Thymus (tissue), 11 donors: ENCODE results near the gene MYRIP. TPM values are rescaled to one million over a fixed set of nuclear protein-coding genes. Genes with fewer than 3 reads are reported as not detected.

Source experiments
- DNase-seq, 9 donors: peaks; one replicate each; pipeline ENCODE4 v3.0.0-alpha.2; 2013; ENCODE audit warnings: low spot score in 9 of 9, low read depth in 6 of 9, missing footprints in 1 of 9
- H3K27ac ChIP-seq, 2 donors: one replicate each; pipeline ENCODE4 v1.5.1; 2013; ENCODE audit warnings: control low read depth in 1 of 2, low read depth in 1 of 2, low read length in 1 of 2, mild to moderate bottlenecking in 1 of 2, moderate library complexity in 1 of 2
- H3K27me3 ChIP-seq, 2 donors: one replicate each; pipeline ENCODE4 v1.5.1; 2013; ENCODE audit warnings: low read length in 1 of 2; ENCODE audit not compliant: control insufficient read depth in 2 of 2, insufficient read depth in 1 of 2
- H3K36me3 ChIP-seq, 2 donors: one replicate each; pipeline ENCODE4 v1.5.1; 2013; ENCODE audit warnings: low read length in 1 of 2, mild to moderate bottlenecking in 1 of 2, moderate library complexity in 1 of 2; ENCODE audit not compliant: control insufficient read depth in 2 of 2, insufficient read depth in 2 of 2
- H3K4me1 ChIP-seq, 2 donors: one replicate each; pipeline ENCODE4 v1.5.1; 2013; ENCODE audit warnings: low read length in 2 of 2; ENCODE audit not compliant: control insufficient read depth in 2 of 2, insufficient read depth in 2 of 2
- H3K4me3 ChIP-seq, 2 donors: one replicate each; pipeline ENCODE4 v1.5.1; 2013; ENCODE audit warnings: low read length in 2 of 2, control low read depth in 1 of 2, mild to moderate bottlenecking in 1 of 2
- H3K9me3 ChIP-seq, 2 donors: one replicate each; pipeline ENCODE4 v1.5.1; 2013; ENCODE audit warnings: low read length in 1 of 2, mild to moderate bottlenecking in 1 of 2; ENCODE audit not compliant: control insufficient read depth in 2 of 2, insufficient read depth in 1 of 2
- WGBS: extraction: QIAGEN DNeasy Blood & Tissue Kit; methylation state at CpG from one replicate; pipeline ENCODE4 v1.1.7; 2013; 5-methylcytosine and 5-hydroxymethylcytosine counted together
- polyA plus RNA-seq: library from polyadenylated mRNA; stranded (reverse); fragments of 200-250 nt; gene quantifications from one replicate; pipeline ENCODE4 v1.2.3, GENCODE V29; 2013
- total RNA-seq: library from RNA; stranded (reverse); fragments of 120-200 nt; gene quantifications from one replicate; pipeline ENCODE4 v1.2.4, GENCODE V29; 2013
- donor health status: healthy.

MYRIP gene
- total and polyA plus RNA-seq, 2 donors, result 0.28 to 1.6 TPM

GRCh38 chr3:40206522-40206921 lies 397.1 kb downstream of the MYRIP start:
- H3K9me3 ChIP-seq, result no peaks in the 10 kb centered on the region
- no peak for DNase-seq
- no peaks in the 10 kb centered on the region for H3K27me3 ChIP-seq
- no peaks in the 10 kb centered on the region for H3K4me1 ChIP-seq
- no peaks in the 10 kb centered on the region for H3K36me3 ChIP-seq
- WGBS, result 95% methylated on average over 2 of the region's 2 CpGs
- no peak overlapping the region for H3K27ac ChIP-seq
- no peak overlapping the region for H3K4me3 ChIP-seq

- H3K4me1 ChIP-seq, result no peaks in the 10 kb centered on the region
- H3K4me3 ChIP-seq, result no peak overlapping the region
- no peaks in the 10 kb centered on the region for H3K27me3 ChIP-seq
- no peak for DNase-seq
- no peaks in the 10 kb centered on the region for H3K36me3 ChIP-seq
- no peaks in the 10 kb centered on the region for H3K9me3 ChIP-seq
- no peak overlapping the region for H3K27ac ChIP-seq
Observed at GRCh38 chr3:40207796-40208195, 398.4 kb downstream of the MYRIP start.

GRCh38 chr3:40208251-40208650 lies 398.8 kb downstream of the MYRIP start:
- 94% methylated on average over 2 of the region's 2 CpGs for WGBS
- no peak overlapping the region for H3K4me3 ChIP-seq

GRCh38 chr3:40211579-40211978 lies 402.2 kb downstream of the MYRIP start:
- Histone ChIP-seq H3K9me3 (no peaks in the 10 kb centered on the region), H3K4me3 (no peak overlapping the region), H3K4me1 (no peaks in the 10 kb centered on the region), H3K27me3 (no peaks in the 10 kb centered on the region), H3K27ac (no peak overlapping the region), H3K36me3 (no peaks in the 10 kb centered on the region)
- no peak for DNase-seq
- WGBS, result 98% methylated on average over 4 of the region's 4 CpGs

More at GRCh38 chr3:40208251-40208650, 398.8 kb downstream of the MYRIP start:
- no peak overlapping the region for H3K27ac ChIP-seq
- no peaks in the 10 kb centered on the region for H3K4me1 ChIP-seq
- no peak for DNase-seq
- no peaks in the 10 kb centered on the region for H3K9me3 ChIP-seq
- H3K27me3 ChIP-seq, result no peaks in the 10 kb centered on the region
- H3K36me3 ChIP-seq, result no peaks in the 10 kb centered on the region

GRCh38 chr3:40213556-40213955 lies 404.1 kb downstream of the MYRIP start:
- DNase-seq, result no peak
- no peaks in the 10 kb centered on the region for H3K9me3 ChIP-seq
- H3K4me1 ChIP-seq, result no peaks in the 10 kb centered on the region
- H3K4me3 ChIP-seq, result no peak overlapping the region
- no peaks in the 10 kb centered on the region for H3K36me3 ChIP-seq
- H3K27ac ChIP-seq, result no peak overlapping the region
- H3K27me3 ChIP-seq, result no peaks in the 10 kb centered on the region
- WGBS, result 77% methylated on average over 5 of the region's 5 CpGs

GRCh38 chr3:40215015-40215414 lies 405.6 kb downstream of the MYRIP start:
- Histone ChIP-seq H3K27me3 (no peaks in the 10 kb centered on the region), H3K9me3 (no peaks in the 10 kb centered on the region), H3K4me3 (no peak overlapping the region), H3K36me3 (no peaks in the 10 kb centered on the region), H3K27ac (no peak overlapping the region), H3K4me1 (no peaks in the 10 kb centered on the region)
- DNase-seq, result no peak

- 96% methylated on average over 2 of the region's 2 CpGs for WGBS
- DNase-seq, result no peak
- Histone ChIP-seq H3K4me1 (no peaks in the 10 kb centered on the region), H3K9me3 (no peaks in the 10 kb centered on the region), H3K27me3 (no peaks in the 10 kb centered on the region), H3K27ac (no peak overlapping the region), H3K4me3 (no peak overlapping the region), H3K36me3 (no peaks in the 10 kb centered on the region)
Observed at GRCh38 chr3:40216471-40216870, 407.1 kb downstream of the MYRIP start.

GRCh38 chr3:40223856-40224255 lies 414.4 kb downstream of the MYRIP start:
- Histone ChIP-seq H3K4me1 (no peaks in the 10 kb centered on the region), H3K36me3 (no peaks in the 10 kb centered on the region), H3K27ac (no peak overlapping the region), H3K4me3 (no peak overlapping the region), H3K27me3 (no peaks in the 10 kb centered on the region), H3K9me3 (no peaks in the 10 kb centered on the region)
- DNase-seq, result no peak
- WGBS, result 99% methylated on average over 4 of the region's 4 CpGs

GRCh38 chr3:40224796-40225515 lies 415.5 kb downstream of the MYRIP start:
- Histone ChIP-seq H3K27ac (no peak overlapping the region), H3K4me1 (no peaks in the 10 kb centered on the region), H3K4me3 (no peak overlapping the region), H3K9me3 (no peaks in the 10 kb centered on the region), H3K36me3 (no peaks in the 10 kb centered on the region), H3K27me3 (no peaks in the 10 kb centered on the region)
- no peak for DNase-seq
- 90% methylated on average over 6 of the region's 6 CpGs for WGBS
